Heart right ventricle (tissue), 16 donors: Measurements from ENCODE around the gene SEC24A. TPM values are rescaled to one million over a fixed set of nuclear protein-coding genes. Genes with fewer than 3 reads are reported as not detected.
"Not testable (repeated sequence)": the region's sequence is repeated elsewhere in the genome, so short reads cannot be mapped to it uniquely, and the experiment has no call there.

Source experiments
- ATAC-seq, 8 donors: fragments of 200-7000 bp; cut with Tn5 transposase; one replicate each; pipeline ENCODE4 v1.9.1; 2020; ENCODE audit warnings: mild to moderate bottlenecking in 8 of 8, moderate library complexity in 8 of 8, moderate number of reproducible peaks in 1 of 8
- DNase-seq, 2 donors: peaks; one replicate each; pipeline ENCODE4 v3.0.0-alpha.2; 2020
- H3K27ac ChIP-seq, 10 donors: fragments of 200-600 bp; sonication (generic) in 2 of 10; one replicate each; pipeline versions ENCODE4 v1.5.0 to v1.8.0; 2020 to 2022; ENCODE audit warnings: mild to moderate bottlenecking in 3 of 10
- H3K27me3 ChIP-seq, 7 donors: fragments of 200-600 bp; one replicate each; pipeline ENCODE4 v1.8.0; 2021 to 2022; ENCODE audit warnings: mild to moderate bottlenecking in 2 of 7
- H3K36me3 ChIP-seq, 9 donors: fragments of 200-600 bp; sonication (generic) in 1 of 9; one replicate each; pipeline versions ENCODE4 v1.5.0 to v1.8.0; 2020 to 2022; ENCODE audit warnings: mild to moderate bottlenecking in 2 of 9
- H3K4me1 ChIP-seq, 9 donors: fragments of 200-600 bp; sonication (generic) in 1 of 9; one replicate each; pipeline versions ENCODE4 v1.5.0 to v1.8.0; 2020 to 2022; ENCODE audit warnings: mild to moderate bottlenecking in 4 of 9
- H3K4me3 ChIP-seq, 10 donors: fragments of 200-600 bp; sonication (generic) in 2 of 10; one replicate each; pipeline versions ENCODE4 v1.5.0 to v1.8.0; 2020 to 2022; ENCODE audit warnings: mild to moderate bottlenecking in 7 of 10, moderate library complexity in 2 of 10
- H3K9me3 ChIP-seq, 11 donors: fragments of 200-600 bp in 10 of 11; sonication (generic) in 2 of 11; one replicate each; pipeline versions ENCODE4 v1.5.0 to v1.8.0; 2013 to 2022; ENCODE audit warnings: mild to moderate bottlenecking in 2 of 11, control low read depth in 1 of 11, moderate library complexity in 1 of 11
- CTCF ChIP-seq, 9 donors: fragments of 200-600 bp; sonication (generic) in 2 of 9; IDR thresholded peaks; one replicate each; pipeline versions ENCODE4 v1.5.0 to v1.8.0; 2021 to 2022; ENCODE audit warnings: antibody characterized with exemption in 9 of 9, mild to moderate bottlenecking in 5 of 9, moderate library complexity in 1 of 9
- WGBS, 2 donors: extraction: QIAGEN DNeasy Blood & Tissue Kit; methylation state at CpG; one replicate each; pipeline ENCODE4 v1.1.7; 2013; ENCODE audit warnings: inconsistent platforms in 1 of 2; 5-methylcytosine and 5-hydroxymethylcytosine counted together
- intact Hi-C, 10 donors: fragments of 100-400 bp; cut with DNase I; formaldehyde crosslinking; loops; one replicate each; pipeline versions ENCODE4 v1.11.1 to v1.14.2; 2022
- polyA plus RNA-seq, 2 donors: library from polyadenylated mRNA; stranded (reverse); fragments of 200-250 nt; gene quantifications; one replicate each; pipeline ENCODE4 v1.2.3, GENCODE V29; 2013
- total RNA-seq, 10 donors: library from RNA; stranded (reverse); fragmentation: NEBNext Ultra II Directional in 3 of 10; extraction: Animal tissue kit (Norgen Biotek cat#: 25700) in 3 of 10; gene quantifications; one replicate each; pipeline versions ENCODE4 v1.2.1 to v1.2.4, GENCODE V29; 2021 to 2023
- donor health status: Arrhythmogenic right ventricular cardiomyopathy.
- donor health status: ischemic (EF 13 %, LVEDD 7.1; RV severe dilation, severe dysfunction).
- donor health status: healthy with polysubstance abuse.
- donor health status: DM: no; HTN: yes; CAD: no.
- donor health status: DM: no; HTN: no; CAD: no.
- donor health status: ischemic (EF 25% LVEDD 6.9; RV normal size, moderate dysfunction).
- donor health status: ischemic (EF 25% LVEDD 5.7; RV mildly dilated, moderate dysfunction).
- donor health status: healthy.
- donor health status: DM: yes; HTN: yes; CAD: no.
- donor health status: Ischemic cardiomyopathy.
- donor health status: ischemic (EF 35%, LVEDD 5.7; RV mildly dilated, moderate dysfunction).
- donor health status: nonischemic (EF 11% LVEDD 7.7; RV severe dilation, severe dysfunction).
- donor health status: DM: yes; HTN: yes; CAD: no.
- donor health status: PGD.
- donor health status: ischemic (EF 29% LVEDD 5.4; RV normal size, mild dysfunction).
- donor health status: nonischemic (EF 23%, LVEDD 6.1; RV moderate dilation, normal function).

The SEC24A gene
- total and polyA plus RNA-seq, 12 donors, result 2.6 to 13.7 (median 8.9) TPM

GRCh38 chr5:134659922-134660321 is 11.3 kb downstream of the SEC24A start:
- no peak for TF ChIP-seq CTCF (IDR thresholded peaks at IDR 0.05)
- Histone ChIP-seq H3K4me3 (no peak overlapping the region), H3K27ac (no peak overlapping the region), H3K9me3 (no peaks in the 10 kb centered on the region), H3K36me3 (peaks cover 0 to 69% (median 21%) of the 10 kb centered on the region in 9 donors), H3K4me1 (peaks cover 0 to 20% (median 0%) of the 10 kb centered on the region in 9 donors), H3K27me3 (no peaks in the 10 kb centered on the region)
- ATAC-seq (no peak), DNase-seq (no peak)
- WGBS, 2 donors, result 98 to 99% methylated on average over 6 of the region's 6 CpGs
- intact Hi-C loops, result no loop called here

DNA sequence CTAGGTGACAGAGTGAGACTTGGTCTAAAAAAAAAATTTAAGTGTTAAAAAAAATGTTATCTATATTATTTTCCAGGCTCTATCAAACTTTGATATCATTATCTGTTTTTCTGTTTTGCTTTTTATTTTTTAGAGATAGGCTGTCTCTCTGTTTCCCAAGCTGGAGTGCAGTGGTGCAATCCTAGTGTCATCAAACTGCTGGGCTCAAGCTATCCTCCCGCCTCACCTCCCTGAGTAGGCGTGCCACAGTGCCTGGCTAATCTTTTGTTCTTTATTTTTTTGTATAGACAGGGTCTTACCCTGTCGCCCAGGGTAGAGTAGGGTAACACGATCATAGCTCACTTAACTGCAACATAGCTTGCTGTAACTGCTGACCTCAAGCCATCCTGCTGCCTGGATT is 14.4 kb downstream of the SEC24A start:
- Histone ChIP-seq H3K27ac (no peak overlapping the region), H3K27me3 (no peaks in the 10 kb centered on the region), H3K9me3 (no peaks in the 10 kb centered on the region), H3K4me3 (no peak overlapping the region), H3K36me3 (peaks cover 0 to 87% (median 26%) of the 10 kb centered on the region in 9 donors), H3K4me1 (peaks cover 0 to 15% (median 0%) of the 10 kb centered on the region in 9 donors)
- DNase-seq (no peak), ATAC-seq (no peak)
- intact Hi-C loops, result no loop called here
- 90 to 96% methylated on average over 4 of the region's 4 CpGs for WGBS, 2 donors
- TF ChIP-seq CTCF (IDR thresholded peaks at IDR 0.05), result no peak

- H3K9me3 ChIP-seq, result no peaks in the 10 kb centered on the region
- no peak overlapping the region for H3K27ac ChIP-seq
- no peak for TF ChIP-seq CTCF (IDR thresholded peaks at IDR 0.05)
- intact Hi-C loops, result no loop called here
- H3K4me3 ChIP-seq, result no peak overlapping the region
- H3K27me3 ChIP-seq, result no peaks in the 10 kb centered on the region
- no peak for DNase-seq
- peaks cover 0 to 10% (median 0%) of the 10 kb centered on the region in 9 donors for H3K4me1 ChIP-seq
- H3K36me3 ChIP-seq, result peaks cover 0 to 94% (median 26%) of the 10 kb centered on the region in 9 donors
- no peak for ATAC-seq
- WGBS, 2 donors, result 86 to 96% methylated on average over 2 to 3 of the region's 3 CpGs
Measured at GRCh38 chr5:134664448-134664847, 15.9 kb downstream of the SEC24A start.

DNA sequence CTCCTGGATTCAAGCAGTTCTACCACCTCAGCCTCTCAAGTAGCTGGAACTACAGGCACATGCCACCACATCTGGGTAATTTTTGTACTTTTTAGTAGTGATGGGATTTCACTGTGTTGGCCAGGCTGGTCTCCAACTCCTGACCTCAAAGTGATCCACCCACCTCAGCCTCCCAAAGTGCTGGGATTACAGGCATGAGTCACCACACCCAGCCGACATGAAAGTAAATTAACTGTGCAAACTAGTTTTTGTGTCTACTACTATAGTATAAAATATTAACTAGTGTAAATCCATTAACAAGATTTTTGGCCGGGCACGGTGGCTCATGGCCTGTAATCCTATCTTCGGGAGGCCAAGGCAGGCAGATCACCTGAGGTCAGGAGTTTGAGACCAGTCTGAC is 25.0 kb downstream of the SEC24A start:
- 98% methylated on average over 4 of the region's 4 CpGs for WGBS, 2 donors
- H3K4me1 ChIP-seq, H3K4me3 ChIP-seq, H3K27me3 ChIP-seq, H3K27ac ChIP-seq, ATAC-seq, H3K9me3 ChIP-seq, intact Hi-C loops, DNase-seq: not testable (repeated sequence)
- H3K36me3 ChIP-seq, result peaks cover 4 to 100% (median 62%) of the 10 kb centered on the region in 9 donors

DNA sequence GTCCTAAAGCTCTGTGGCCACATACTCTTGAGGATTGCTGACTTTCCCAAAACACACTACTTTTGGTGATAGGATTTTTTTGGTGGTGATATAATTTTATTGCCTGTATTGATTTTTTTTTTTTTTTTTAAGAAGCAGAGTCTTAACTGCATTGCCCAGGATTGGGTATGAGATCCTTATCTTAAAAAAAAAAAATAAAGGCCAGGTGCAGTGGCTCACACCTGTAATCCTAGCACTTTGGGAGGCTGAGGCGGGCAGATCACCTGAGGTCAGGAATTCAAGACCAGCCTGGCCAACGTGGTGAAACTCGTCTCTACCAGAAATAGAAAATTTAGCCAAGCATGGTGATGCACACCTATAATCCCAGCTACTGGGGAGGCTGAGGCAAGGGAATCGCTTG is 28.8 kb downstream of the SEC24A start:
- WGBS, 2 donors, result 94% methylated on average over 4 of the region's 4 CpGs
- H3K4me3 ChIP-seq, ATAC-seq, H3K4me1 ChIP-seq, H3K27me3 ChIP-seq, H3K27ac ChIP-seq, H3K9me3 ChIP-seq, DNase-seq: not testable (repeated sequence)
- intact Hi-C loops, result loop anchor here in 1 of 10 donors (5.0 kb wide), 1 partner anchor 35 kb away; no protein-coding TSS in a partner anchor
- peaks cover 4 to 100% (median 76%) of the 10 kb centered on the region in 9 donors for H3K36me3 ChIP-seq

DNA sequence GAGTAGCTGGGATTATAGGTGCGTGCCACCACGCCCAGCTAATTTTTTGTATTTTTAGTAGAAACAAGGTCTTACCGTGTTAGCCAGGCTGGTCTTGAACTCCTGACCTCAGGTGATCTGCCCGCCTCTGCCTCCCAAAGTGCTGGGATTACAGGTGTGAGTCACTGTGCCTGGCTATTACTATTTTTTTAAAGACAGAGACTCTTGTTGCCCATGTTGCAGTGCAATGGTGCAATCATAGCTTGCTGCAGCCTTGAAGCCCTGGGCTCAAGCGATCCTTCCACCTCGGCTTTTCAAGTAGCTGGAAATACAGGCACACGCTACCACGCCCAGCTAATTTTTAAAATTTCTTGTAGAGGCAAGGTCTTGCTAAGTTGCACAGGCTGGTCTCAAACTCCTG is 41.6 kb downstream of the SEC24A start:
- H3K27me3 ChIP-seq, H3K4me3 ChIP-seq, DNase-seq, H3K9me3 ChIP-seq, H3K27ac ChIP-seq, H3K4me1 ChIP-seq, ATAC-seq: not testable (repeated sequence)
- WGBS, 2 donors, result 96 to 98% methylated on average over 8 of the region's 8 CpGs
- H3K36me3 ChIP-seq, result peaks cover 0 to 100% (median 76%) of the 10 kb centered on the region in 9 donors
- intact Hi-C loops, result loop anchor here in 1 of 10 donors (10.0 kb wide), 1 partner anchor 115 kb away; no protein-coding TSS in a partner anchor
